LNCaP clone FGC (cell line): ENCODE results near the gene USH2A.

Experiments used
- DNase-seq: peaks from one replicate; pipeline ENCODE4 v3.0.0-alpha.2; 2011; ENCODE audit warnings: low read depth
- H3K4me3 ChIP-seq: 2 replicates; pipeline ENCODE4 v1.5.1; 2011; ENCODE audit warnings: mild to moderate bottlenecking, low read depth, low read length, control low read depth
- TF ChIP-seq, protein P1 (sequence below): IDR thresholded peaks from 2 replicates; pipeline ENCODE4 v1.5.1; 2012; ENCODE audit warnings: mild to moderate bottlenecking; ENCODE audit not compliant: control insufficient read depth, insufficient read depth; ENCODE audit errors: extremely low read depth

USH2A gene

DNA sequence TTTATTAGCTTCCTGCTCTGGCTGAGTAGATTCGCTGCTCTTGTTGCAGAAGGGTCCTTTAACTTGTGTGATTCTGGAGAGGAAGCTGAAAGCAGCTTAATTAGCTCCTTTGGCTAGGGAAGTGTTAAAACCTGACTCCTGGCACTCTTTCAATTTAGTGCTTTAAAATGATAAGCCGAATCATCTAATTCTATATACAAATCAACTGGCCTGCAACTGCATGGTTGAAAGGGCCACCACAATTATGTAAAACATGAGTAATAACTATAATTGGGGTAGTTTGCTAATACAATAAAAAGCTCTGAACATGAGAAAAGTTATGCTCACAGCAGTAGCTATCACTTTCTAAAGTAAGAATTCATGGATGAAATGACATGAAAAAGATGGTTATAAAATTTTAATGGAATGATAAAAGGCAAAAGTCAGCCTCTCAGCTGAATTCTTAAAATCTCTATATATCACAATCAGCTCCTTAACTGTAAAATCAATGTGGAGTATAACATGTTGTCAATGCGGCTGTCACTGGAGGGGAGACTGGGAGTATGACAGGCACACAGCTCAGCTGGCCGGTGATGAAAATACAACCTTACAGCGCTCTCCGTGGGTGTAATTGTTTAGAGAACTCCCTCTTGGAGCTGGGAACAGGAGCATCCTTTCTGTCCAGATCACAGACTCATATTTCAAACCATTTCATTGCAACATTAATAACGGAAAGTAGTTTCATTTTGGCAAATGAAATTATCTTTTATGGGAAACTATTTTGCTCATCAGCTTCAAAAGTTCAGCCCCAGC, 531.8 kb downstream of the USH2A start:
- no peak for DNase-seq
- TF ChIP-seq, protein P1, sequence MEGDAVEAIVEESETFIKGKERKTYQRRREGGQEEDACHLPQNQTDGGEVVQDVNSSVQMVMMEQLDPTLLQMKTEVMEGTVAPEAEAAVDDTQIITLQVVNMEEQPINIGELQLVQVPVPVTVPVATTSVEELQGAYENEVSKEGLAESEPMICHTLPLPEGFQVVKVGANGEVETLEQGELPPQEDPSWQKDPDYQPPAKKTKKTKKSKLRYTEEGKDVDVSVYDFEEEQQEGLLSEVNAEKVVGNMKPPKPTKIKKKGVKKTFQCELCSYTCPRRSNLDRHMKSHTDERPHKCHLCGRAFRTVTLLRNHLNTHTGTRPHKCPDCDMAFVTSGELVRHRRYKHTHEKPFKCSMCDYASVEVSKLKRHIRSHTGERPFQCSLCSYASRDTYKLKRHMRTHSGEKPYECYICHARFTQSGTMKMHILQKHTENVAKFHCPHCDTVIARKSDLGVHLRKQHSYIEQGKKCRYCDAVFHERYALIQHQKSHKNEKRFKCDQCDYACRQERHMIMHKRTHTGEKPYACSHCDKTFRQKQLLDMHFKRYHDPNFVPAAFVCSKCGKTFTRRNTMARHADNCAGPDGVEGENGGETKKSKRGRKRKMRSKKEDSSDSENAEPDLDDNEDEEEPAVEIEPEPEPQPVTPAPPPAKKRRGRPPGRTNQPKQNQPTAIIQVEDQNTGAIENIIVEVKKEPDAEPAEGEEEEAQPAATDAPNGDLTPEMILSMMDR: no peak
- no peak overlapping the region for H3K4me3 ChIP-seq

DNA sequence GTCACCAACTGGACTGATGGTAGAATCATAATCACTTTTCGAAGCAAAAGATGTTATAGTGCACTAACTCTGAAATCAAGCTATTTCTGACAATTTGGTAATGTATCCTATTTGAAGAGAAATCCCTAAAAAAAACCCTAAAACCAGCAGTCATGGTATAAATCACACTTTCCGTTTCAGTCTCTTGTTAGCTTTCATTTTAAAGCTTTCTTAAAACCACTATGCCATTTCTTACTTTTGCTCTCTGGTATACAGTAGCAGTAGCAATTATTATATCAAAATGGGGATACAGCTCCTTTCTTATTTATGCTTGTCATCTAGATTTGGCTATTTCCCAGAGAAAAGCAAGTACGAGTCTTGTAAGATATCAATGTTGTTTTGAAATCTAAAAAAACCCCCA, 532.8 kb downstream of the USH2A start:
- TF ChIP-seq, protein P1: no peak
- no peak for DNase-seq

DNA sequence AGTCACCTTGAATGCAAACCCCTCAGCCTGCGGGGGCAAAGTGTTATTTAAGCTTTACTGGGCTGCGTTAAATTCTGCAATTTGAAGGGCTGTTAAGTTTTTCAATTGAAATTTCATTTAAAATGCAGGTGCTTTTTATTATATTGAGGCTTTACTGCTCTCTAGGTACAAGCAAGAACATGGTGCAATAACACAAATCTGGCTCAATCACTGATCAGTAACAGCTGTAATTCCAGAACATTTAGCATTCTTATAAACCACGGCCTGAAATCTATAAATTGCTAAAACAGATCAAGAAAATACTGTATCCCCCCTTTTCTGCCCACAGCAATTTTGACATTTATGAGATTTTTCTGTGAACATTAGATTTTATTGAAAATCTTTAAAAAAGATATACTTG, 533.4 kb downstream of the USH2A start:
- no peak for DNase-seq
- H3K4me3 ChIP-seq: no peak overlapping the region
- TF ChIP-seq, protein P1: no peak

More for the DNA sequence above, 532.8 kb downstream of the USH2A start:
- H3K4me3 ChIP-seq: no peak overlapping the region

DNA sequence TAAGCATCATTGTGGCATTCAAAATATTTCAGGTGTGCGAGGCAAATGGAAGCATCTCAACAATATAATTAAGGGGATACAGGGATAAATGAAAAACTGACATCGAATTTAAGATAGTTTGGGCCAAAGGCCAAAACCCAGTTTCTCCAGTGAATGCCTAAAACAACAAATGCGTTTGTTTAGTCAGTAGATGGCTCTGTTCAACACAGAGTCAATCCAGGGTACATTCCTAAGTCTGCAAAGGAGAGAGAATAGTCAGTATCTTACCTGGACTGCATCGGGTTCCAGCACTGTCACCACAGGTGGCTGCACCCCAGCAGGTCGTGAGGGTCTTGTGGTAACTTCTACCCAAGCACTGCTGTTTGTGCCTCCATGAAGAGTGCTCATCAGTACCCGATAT, 535.1 kb downstream of the USH2A start:
- H3K4me3 ChIP-seq: no peak overlapping the region
- DNase-seq: no peak
- TF ChIP-seq, protein P1: peak; percentile 46

DNA sequence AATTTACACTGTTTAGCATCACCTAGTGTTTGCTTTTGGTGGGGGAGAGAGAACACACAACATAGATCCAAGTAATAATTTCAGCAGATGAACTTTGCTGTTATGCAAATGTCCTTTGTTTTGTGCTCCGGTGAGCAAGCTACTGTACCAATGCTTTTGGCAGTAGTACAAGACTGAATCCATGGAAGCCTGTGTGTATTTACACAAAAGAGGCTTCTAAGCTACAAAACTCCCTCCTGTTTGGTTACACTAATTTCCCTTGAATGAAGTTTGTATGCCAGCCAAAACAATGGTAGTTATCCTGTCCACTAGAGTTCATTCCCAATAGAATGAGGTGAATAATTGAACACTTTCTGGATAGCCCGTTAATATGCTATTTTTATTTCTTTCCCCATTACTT, 535.6 kb downstream of the USH2A start:
- DNase-seq: peak; percentile 19
- H3K4me3 ChIP-seq: no peak overlapping the region
- TF ChIP-seq, protein P1: no peak

DNA sequence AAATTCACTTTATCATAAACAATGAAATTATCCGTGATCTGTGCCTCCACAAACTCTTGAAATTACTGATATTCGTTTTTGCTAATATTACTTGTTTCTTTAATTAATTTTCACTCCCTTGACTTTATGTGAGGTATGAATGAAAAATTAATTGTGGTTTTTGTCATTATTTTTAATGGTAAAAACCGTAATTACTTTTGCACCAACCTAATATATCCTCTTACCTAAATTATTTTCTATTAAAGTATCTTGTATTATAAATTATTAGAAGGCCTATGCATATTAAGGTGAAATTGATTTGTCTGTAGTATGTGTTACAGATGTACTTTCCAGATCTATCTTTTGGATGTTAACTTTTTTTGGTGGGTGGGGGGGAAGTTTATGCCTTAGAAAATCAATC, 540.2 kb downstream of the USH2A start:
- no peak overlapping the region for H3K4me3 ChIP-seq
- TF ChIP-seq, protein P1: no peak
- DNase-seq: no peak

DNA sequence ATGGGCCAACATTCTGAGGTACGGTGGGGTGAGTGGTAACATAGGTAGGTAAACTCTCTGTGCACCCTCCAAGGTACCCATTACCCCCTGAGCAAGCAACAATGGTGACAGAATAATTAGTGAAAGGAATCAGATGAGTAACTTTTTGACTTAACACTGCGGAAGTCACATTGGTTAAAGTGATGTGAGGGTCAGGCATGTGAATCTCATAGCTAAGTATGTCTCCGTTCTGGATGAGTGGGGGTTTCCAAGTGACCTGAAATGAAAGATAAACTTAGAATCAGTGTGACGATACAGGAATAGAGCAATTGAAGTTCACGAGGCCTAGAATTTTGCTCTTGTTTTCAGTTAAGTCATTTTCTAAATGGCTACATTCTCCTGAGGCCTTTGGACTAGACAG, 544.4 kb downstream of the USH2A start:
- TF ChIP-seq, protein P1: no peak
- DNase-seq: no peak
- no peak overlapping the region for H3K4me3 ChIP-seq
